Adrenal gland (tissue), 12 donors: ENCODE results near the gene DLG5. TPM values are rescaled to one million over a fixed set of nuclear protein-coding genes. Genes with fewer than 3 reads are reported as not detected.

Source experiments
- DNase-seq, 7 donors: peaks; one replicate each; pipeline ENCODE4 v3.0.0-alpha.2; 2019 to 2020
- H3K27ac ChIP-seq, 5 donors: fragments of 200-600 bp; sonication (generic) in 4 of 5; 1 replicate in 3 of 5; 2 replicates in 2 of 5; pipeline versions ENCODE4 v1.5.1 to v1.8.0; 2016 to 2020; ENCODE audit warnings: mild to moderate bottlenecking in 1 of 5
- H3K27me3 ChIP-seq: fragments of 200-600 bp; 2 replicates; pipeline ENCODE4 v1.8.0; 2021
- H3K36me3 ChIP-seq, 2 donors: fragments of 200-600 bp; replicated peaks in 1 of 2; 1 replicate in 1 of 2; 2 replicates in 1 of 2; pipeline versions ENCODE4 v1.5.1 to v1.8.0; 2018 to 2022
- H3K4me1 ChIP-seq, 2 donors: fragments of 200-600 bp; replicated peaks in 1 of 2; 1 replicate in 1 of 2; 2 replicates in 1 of 2; pipeline versions ENCODE4 v1.5.1 to v1.8.0; 2018 to 2021
- H3K4me3 ChIP-seq, 4 donors: fragments of 200-600 bp; sonication (generic) in 3 of 4; one replicate each; pipeline ENCODE4 v1.5.1; 2016 to 2018
- H3K9me3 ChIP-seq, 3 donors: fragments of 200-600 bp; sonication (generic) in 1 of 3; replicated peaks in 1 of 3; 1 replicate in 2 of 3; 2 replicates in 1 of 3; pipeline versions ENCODE4 v1.5.1 to v1.8.0; 2016 to 2021
- POLR2A ChIP-seq, 2 donors: fragments of 450-650 bp; IDR thresholded peaks; one replicate each; pipeline ENCODE4 v1.6.1; 2017; ENCODE audit warnings: antibody characterized with exemption in 2 of 2, mild to moderate bottlenecking in 2 of 2, moderate library complexity in 1 of 2
- WGBS, 4 donors: extraction: QIAGEN DNeasy Blood & Tissue Kit in 2 of 4; methylation state at CpG; one replicate each; pipeline versions ENCODE4 v1.1.5 to v1.1.7; 2013 to 2017; 5-methylcytosine and 5-hydroxymethylcytosine counted together
- intact Hi-C, 2 donors: fragments of 100-400 bp; cut with DNase I; formaldehyde crosslinking; loops; one replicate each; pipeline versions ENCODE4 v1.14.1 to v1.15.0; 2022 to 2023
- polyA plus RNA-seq, 3 donors: library from polyadenylated mRNA; stranded (reverse); fragments of 200-250 nt in 2 of 3; fragments of 350-450 nt in 1 of 3; fragmentation: Illumina TruSeq in 1 of 3; extraction: RNeasy Lipid Tissue Mini Kit (QIAGEN cat#74804) in 1 of 3; gene quantifications; one replicate each; pipeline ENCODE4 v1.2.3, GENCODE V29; 2013 to 2014
- total RNA-seq, 9 donors: library from RNA; depleted of rRNA in 4 of 9; stranded (reverse); fragments of >200 nt in 4 of 9; fragments of 120-200 nt in 1 of 9; fragmentation: NEBNext Ultra II Directional in 1 of 9; extraction: Animal tissue kit (Norgen Biotek cat#: 25700) in 1 of 9; gene quantifications; one replicate each; pipeline versions ENCODE4 v1.1.0 to v1.2.4, GENCODE V29; 2013 to 2023
- TF ChIP-seq, protein P1 (sequence below), 6 experiments: fragments of 450-650 bp in 4 of 6; fragments of 200-600 bp in 2 of 6; sonication (generic) in 1 of 6; IDR thresholded peaks; 1 replicate in 5 of 6; 2 replicates in 1 of 6; pipeline versions ENCODE4 v1.5.1 to v1.8.0; 2016 to 2021; ENCODE audit warnings: antibody characterized with exemption in 6 of 6, mild to moderate bottlenecking in 2 of 6, moderate library complexity in 1 of 6
- donor health status: healthy with polysubstance abuse.
- donor health status: Bipolar disorder and iron deficiency.
- donor health status: DM: yes; HTN: yes; CAD: no.
- donor health status: DM: no; HTN: no; CAD: no.
- donor health status: DM: no; HTN: no; CAD: no.
- donor health status: DM: yes; HTN: yes; CAD: no.

The DLG5 gene
- total and polyA plus RNA-seq, 12 donors, result 32.6 to 175 (median 101) TPM

DNA sequence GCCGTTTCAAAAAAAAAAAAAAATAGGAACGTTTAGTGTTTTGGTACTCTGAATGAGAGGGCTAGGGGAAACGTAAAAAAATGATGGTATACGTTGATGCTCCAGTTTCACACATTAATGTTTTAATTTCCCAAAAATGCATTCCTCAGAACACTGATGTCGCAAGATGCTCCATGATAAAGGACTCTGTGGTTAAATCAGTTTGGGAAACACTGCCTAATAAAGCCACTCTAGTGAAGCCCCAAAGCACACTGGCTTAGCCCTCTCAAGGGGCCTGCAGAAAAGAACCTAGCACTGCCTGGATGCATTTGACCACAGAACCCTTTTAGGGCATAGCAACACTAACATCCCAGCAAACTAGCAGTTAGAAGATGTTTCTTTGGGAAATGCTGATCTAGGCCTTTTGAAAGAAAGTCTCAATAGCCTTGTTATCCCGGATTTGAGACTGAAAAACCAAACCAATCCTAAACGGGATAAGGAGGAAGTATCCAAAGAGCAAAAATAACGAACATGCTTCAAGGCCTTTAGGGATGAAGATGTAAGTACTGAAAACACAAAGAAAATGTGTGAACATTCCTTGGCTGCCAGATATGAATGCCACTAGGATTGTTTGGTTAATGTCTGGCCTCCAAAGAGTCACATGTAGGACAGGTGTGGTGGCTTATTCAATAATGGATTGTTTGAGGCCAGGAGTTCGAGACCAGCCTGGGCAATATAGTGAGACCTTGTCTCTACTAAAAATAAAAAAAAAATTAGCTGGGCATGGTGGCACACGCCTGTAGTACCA, 11.0 kb downstream of the DLG5 start:
- TF ChIP-seq, protein P1, sequence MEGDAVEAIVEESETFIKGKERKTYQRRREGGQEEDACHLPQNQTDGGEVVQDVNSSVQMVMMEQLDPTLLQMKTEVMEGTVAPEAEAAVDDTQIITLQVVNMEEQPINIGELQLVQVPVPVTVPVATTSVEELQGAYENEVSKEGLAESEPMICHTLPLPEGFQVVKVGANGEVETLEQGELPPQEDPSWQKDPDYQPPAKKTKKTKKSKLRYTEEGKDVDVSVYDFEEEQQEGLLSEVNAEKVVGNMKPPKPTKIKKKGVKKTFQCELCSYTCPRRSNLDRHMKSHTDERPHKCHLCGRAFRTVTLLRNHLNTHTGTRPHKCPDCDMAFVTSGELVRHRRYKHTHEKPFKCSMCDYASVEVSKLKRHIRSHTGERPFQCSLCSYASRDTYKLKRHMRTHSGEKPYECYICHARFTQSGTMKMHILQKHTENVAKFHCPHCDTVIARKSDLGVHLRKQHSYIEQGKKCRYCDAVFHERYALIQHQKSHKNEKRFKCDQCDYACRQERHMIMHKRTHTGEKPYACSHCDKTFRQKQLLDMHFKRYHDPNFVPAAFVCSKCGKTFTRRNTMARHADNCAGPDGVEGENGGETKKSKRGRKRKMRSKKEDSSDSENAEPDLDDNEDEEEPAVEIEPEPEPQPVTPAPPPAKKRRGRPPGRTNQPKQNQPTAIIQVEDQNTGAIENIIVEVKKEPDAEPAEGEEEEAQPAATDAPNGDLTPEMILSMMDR (IDR thresholded peaks at IDR 0.05), result no peak
- TF ChIP-seq POLR2A (IDR thresholded peaks at IDR 0.05), result no peak
- H3K27me3 ChIP-seq, result no peaks in the 10 kb centered on the region
- no peaks in the 10 kb centered on the region for H3K36me3 ChIP-seq
- peak overlapping the region in 3 of 5 donors; percentile 0 to 22 (median 17) for H3K27ac ChIP-seq
- WGBS, 4 donors, result 72 to 78% (median 73%) methylated on average over 10 of the region's 10 CpGs
- intact Hi-C loops, result loop anchor here in 1 of 2 donors (10.0 kb wide), 1 partner anchor 99 kb away; no protein-coding TSS in a partner anchor
- no peak for DNase-seq
- no peak overlapping the region for H3K4me3 ChIP-seq
- no peaks in the 10 kb centered on the region for H3K9me3 ChIP-seq
- peaks cover 41 to 64% of the 10 kb centered on the region in 2 donors for H3K4me1 ChIP-seq

DNA sequence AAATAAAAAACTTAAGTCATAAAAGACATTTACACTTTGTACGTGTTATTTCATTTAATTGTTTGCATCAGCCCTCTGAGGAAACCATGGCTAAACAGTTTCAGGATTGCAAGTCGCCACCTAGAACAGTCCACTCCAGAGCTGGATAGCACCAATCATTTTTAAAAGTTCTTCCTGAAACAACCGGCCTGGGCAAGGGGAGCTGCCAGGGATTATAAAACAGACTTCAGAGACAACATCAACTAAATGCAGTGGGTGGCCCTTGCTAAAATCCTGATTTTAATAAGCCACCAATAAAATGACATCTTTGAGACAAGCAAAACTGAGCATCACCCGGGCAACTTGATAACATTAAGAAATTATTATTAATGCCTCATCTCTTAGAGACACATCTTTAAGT, 13.5 kb downstream of the DLG5 start:
- H3K4me1 ChIP-seq, result peaks cover 42 to 64% of the 10 kb centered on the region in 2 donors
- peak overlapping the region in 2 of 5 donors; percentile 86 to 88 for H3K27ac ChIP-seq
- H3K27me3 ChIP-seq, result no peaks in the 10 kb centered on the region
- intact Hi-C loops, result loop anchor here in 1 of 2 donors (10.0 kb wide), 1 partner anchor 102 kb away; no protein-coding TSS in a partner anchor
- H3K9me3 ChIP-seq, result no peaks in the 10 kb centered on the region
- TF ChIP-seq, protein P1 (IDR thresholded peaks at IDR 0.05), result no peak
- no peak for TF ChIP-seq POLR2A (IDR thresholded peaks at IDR 0.05)
- no peak for DNase-seq
- no peaks in the 10 kb centered on the region for H3K36me3 ChIP-seq
- WGBS, 4 donors, result 50 to 60% (median 57%) methylated on average over 4 of the region's 4 CpGs
- H3K4me3 ChIP-seq, result no peak overlapping the region

DNA sequence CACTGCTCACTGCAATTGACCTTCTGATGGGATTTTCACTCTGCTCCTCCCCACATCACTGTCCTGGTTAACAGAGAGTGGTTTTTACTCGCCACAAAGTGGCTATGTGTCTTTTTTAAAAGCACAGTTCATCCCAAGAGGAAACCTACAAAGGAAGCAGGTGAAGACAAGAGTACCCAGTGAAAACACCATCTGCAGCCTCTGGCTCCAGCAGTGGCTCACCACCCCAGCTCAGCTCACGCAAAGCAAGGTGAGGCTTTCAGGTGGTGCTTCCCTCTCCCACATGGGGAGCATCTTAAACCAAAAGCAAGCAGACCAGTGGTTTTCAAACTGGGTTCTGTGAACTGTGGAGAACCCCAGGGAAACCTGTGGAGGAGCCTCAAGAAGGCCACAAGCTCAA, 14.0 kb downstream of the DLG5 start:
- H3K27me3 ChIP-seq, result no peaks in the 10 kb centered on the region
- intact Hi-C loops, result loop anchor here in 1 of 2 donors (10.0 kb wide), 1 partner anchor 102 kb away; no protein-coding TSS in a partner anchor
- H3K27ac ChIP-seq, result peak overlapping the region in 3 of 5 donors; percentile 12 to 88 (median 86)
- no peak overlapping the region for H3K4me3 ChIP-seq
- no peaks in the 10 kb centered on the region for H3K36me3 ChIP-seq
- TF ChIP-seq POLR2A (IDR thresholded peaks at IDR 0.05), result no peak
- TF ChIP-seq, protein P1 (IDR thresholded peaks at IDR 0.05), result no peak
- no peak for DNase-seq
- no peaks in the 10 kb centered on the region for H3K9me3 ChIP-seq
- 62 to 78% (median 72%) methylated on average over 2 of the region's 2 CpGs for WGBS, 4 donors
- peaks cover 47 to 68% of the 10 kb centered on the region in 2 donors for H3K4me1 ChIP-seq

DNA sequence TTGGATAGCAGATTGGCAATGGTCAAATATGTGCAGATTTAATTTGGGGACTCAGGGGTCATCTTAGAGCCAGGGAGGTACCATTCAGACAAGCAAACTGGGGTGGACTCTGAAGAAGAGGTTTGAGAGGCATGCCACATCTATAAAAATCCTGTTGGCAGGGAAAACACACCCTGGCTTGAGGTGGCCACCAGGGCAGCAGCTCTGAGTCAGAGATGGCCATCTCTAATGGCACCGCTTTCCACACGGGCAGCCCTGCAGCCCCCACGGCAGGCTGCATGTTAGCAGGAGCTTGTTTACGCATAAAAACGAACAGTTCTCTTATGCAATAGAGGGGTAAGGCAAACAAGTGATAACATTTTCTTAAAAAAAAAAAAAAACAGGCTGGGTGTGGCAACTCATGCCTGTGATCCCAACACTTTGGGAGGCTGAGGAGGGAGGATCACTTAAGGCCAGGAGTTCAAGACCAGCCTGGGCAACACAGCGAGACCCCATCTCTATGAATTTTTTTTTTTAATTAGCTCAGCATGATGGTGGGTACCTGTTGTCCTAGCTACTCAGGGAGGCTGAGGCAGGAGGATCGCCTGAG, 14.9 kb downstream of the DLG5 start:
- 58 to 65% (median 61%) methylated on average over 7 of the region's 7 CpGs for WGBS, 4 donors
- Histone ChIP-seq H3K4me1 (peaks cover 51 to 78% of the 10 kb centered on the region in 2 donors), H3K27me3 (no peaks in the 10 kb centered on the region), H3K4me3 (no peak overlapping the region), H3K9me3 (no peaks in the 10 kb centered on the region), H3K36me3 (no peaks in the 10 kb centered on the region), H3K27ac (peak overlapping the region; percentile 23 to 92 (median 86))
- TF ChIP-seq, protein P1 (IDR thresholded peaks at IDR 0.05), result peak in 4 of 6 experiments; percentile 19 to 55 (median 44)
- TF ChIP-seq POLR2A (IDR thresholded peaks at IDR 0.05), result no peak
- intact Hi-C loops, result loop anchor here in 1 of 2 donors (10.0 kb wide), 1 partner anchor 103 kb away; no protein-coding TSS in a partner anchor
- peak; percentile 59 to 91 (median 88) for DNase-seq
